ENCODE measurements around the gene GLMN. TPM values are rescaled to one million over a fixed set of nuclear protein-coding genes. Genes with fewer than 3 reads are reported as not detected.
"Not testable (repeated sequence)": the region's sequence is repeated elsewhere in the genome, so short reads cannot be mapped to it uniquely, and the experiment has no call there.

Gene GLMN
- total RNA-seq, 1 experiment from 2014 or later, result 10.4 TPM

GRCh38 chr1:92262516-92262915 is 36.3 kb downstream of the GLMN start:
- in situ Hi-C loops (cut with HindIII; ENCODE audit: low pct_unique_long_range_greater_than_20kb, low sequenced_read_pairs), result no loop called here
- ATAC-seq (no peak), DNase-seq (ENCODE audit: low read depth, low spot score) (no peak)
- intact Hi-C loops (cut with micrococcal nuclease; ENCODE audit: unreplicated experiment), result no loop called here
- ChIA-PET POLR2A (no interaction called here), CTCF (no interaction called here)
- no peaks in the 10 kb centered on the region for H3K27me3 ChIP-seq (ENCODE audit: control insufficient read depth, insufficient read depth, low read length)
- H3K9me3 ChIP-seq (ENCODE audit: control insufficient read depth, insufficient read depth, low read depth, low read length), result no peaks in the 10 kb centered on the region
- no TSS peak for BruUV-seq (replicated peaks)
- H3K27ac ChIP-seq (ENCODE audit: low read length), result no peak overlapping the region
- no peak for TF ChIP-seq TCF7L2 (IDR thresholded peaks at IDR 0.05; ENCODE audit: low read depth, low read length)
- no peak for TF ChIP-seq SIN3A (IDR thresholded peaks at IDR 0.05; ENCODE audit: borderline replicate concordance, insufficient read depth, low read depth, low read length)
- TF ChIP-seq REST (IDR thresholded peaks at IDR 0.05; ENCODE audit: insufficient read depth in 1 of 2, low read depth in 2 of 2, low read length in 1 of 2), result no peak
- TF ChIP-seq POLR2AphosphoS5 (IDR thresholded peaks at IDR 0.05; ENCODE audit: low read depth, low read length), result no peak
- no peak for TF ChIP-seq CTCF (IDR thresholded peaks at IDR 0.05)
- H3K4me3 ChIP-seq (ENCODE audit: low read depth in 2 of 2, low read length in 2 of 2), result no peak overlapping the region
- peaks cover 3% of the 10 kb centered on the region for H3K36me3 ChIP-seq (ENCODE audit: control insufficient read depth, insufficient read depth, low read length)
- no peaks in the 10 kb centered on the region for H3K4me1 ChIP-seq (ENCODE audit: control insufficient read depth, insufficient read depth, low read length)

GRCh38 chr1:92259350-92259749 is 39.4 kb downstream of the GLMN start:
- Histone ChIP-seq H3K4me3 (ENCODE audit: low read depth in 2 of 2, low read length in 2 of 2) (no peak overlapping the region), H3K4me1 (ENCODE audit: control insufficient read depth, insufficient read depth, low read length) (no peaks in the 10 kb centered on the region), H3K36me3 (ENCODE audit: control insufficient read depth, insufficient read depth, low read length) (peaks cover 3% of the 10 kb centered on the region), H3K9me3 (ENCODE audit: control insufficient read depth, insufficient read depth, low read depth, low read length) (no peaks in the 10 kb centered on the region), H3K27me3 (ENCODE audit: control insufficient read depth, insufficient read depth, low read length) (no peaks in the 10 kb centered on the region), H3K27ac (ENCODE audit: low read length) (no peak overlapping the region)
- CTCF ChIA-PET, result no interaction called here
- BruUV-seq (replicated peaks), result no TSS peak
- intact Hi-C loops (cut with micrococcal nuclease; ENCODE audit: unreplicated experiment), result no loop called here
- DNase-seq (ENCODE audit: low read depth, low spot score) (no peak), ATAC-seq (no peak)
- TF ChIP-seq TCF7L2 (IDR thresholded peaks at IDR 0.05; ENCODE audit: low read depth, low read length) (no peak), REST (IDR thresholded peaks at IDR 0.05; ENCODE audit: insufficient read depth in 1 of 2, low read depth in 2 of 2, low read length in 1 of 2) (no peak), POLR2AphosphoS5 (IDR thresholded peaks at IDR 0.05; ENCODE audit: low read depth, low read length) (no peak), CTCF (IDR thresholded peaks at IDR 0.05) (no peak), SIN3A (IDR thresholded peaks at IDR 0.05; ENCODE audit: borderline replicate concordance, insufficient read depth, low read depth, low read length) (no peak)
- in situ Hi-C loops (cut with HindIII; ENCODE audit: low pct_unique_long_range_greater_than_20kb, low sequenced_read_pairs), result no loop called here
- POLR2A ChIA-PET, result interaction anchor here (0.7 kb wide), 1 partner anchor 25 kb away, joined by 10 read pairs; no protein-coding TSS in a partner anchor

GRCh38 chr1:92254714-92255113 is 44.1 kb downstream of the GLMN start:
- ATAC-seq; intact Hi-C loops (cut with micrococcal nuclease; ENCODE audit: unreplicated experiment); H3K36me3 ChIP-seq (ENCODE audit: control insufficient read depth, insufficient read depth, low read length); BruUV-seq (replicated peaks); in situ Hi-C loops (cut with HindIII; ENCODE audit: low pct_unique_long_range_greater_than_20kb, low sequenced_read_pairs); CTCF ChIA-PET; H3K4me1 ChIP-seq (ENCODE audit: control insufficient read depth, insufficient read depth, low read length); H3K4me3 ChIP-seq (ENCODE audit: low read depth in 2 of 2, low read length in 2 of 2); H3K27me3 ChIP-seq (ENCODE audit: control insufficient read depth, insufficient read depth, low read length); DNase-seq (ENCODE audit: low read depth, low spot score); H3K9me3 ChIP-seq (ENCODE audit: control insufficient read depth, insufficient read depth, low read depth, low read length); H3K27ac ChIP-seq (ENCODE audit: low read length); POLR2A ChIA-PET: not testable (repeated sequence)
